ENCODE results near the gene TMPRSS11E.
"Not testable (repeated sequence)": the region's sequence is repeated elsewhere in the genome, so short reads cannot be mapped to it uniquely, and the experiment has no call there.

The TMPRSS11E gene

DNA sequence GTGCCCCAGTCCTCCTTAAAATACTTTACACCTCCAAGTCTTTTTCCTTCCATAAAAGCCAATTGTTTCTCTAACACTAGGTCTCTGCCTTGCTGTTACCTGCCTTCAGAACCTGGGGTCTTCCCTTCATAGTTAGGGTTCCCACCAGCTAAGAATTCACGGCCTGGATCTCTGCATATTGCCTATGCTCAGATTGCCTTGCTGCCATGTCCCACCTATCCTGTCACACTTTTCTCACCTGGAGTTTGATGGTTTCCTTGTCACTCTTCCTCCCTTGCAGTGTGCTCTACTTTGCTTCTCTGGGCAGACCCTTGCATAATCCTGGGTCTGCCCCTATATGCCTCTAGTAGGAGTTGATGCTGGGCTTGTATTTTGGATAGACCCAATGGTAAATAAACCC, 36.6 kb upstream of the TMPRSS11E start:
- no peak for DNase-seq (ENCODE audit: insufficient read length, low spot score)
- FAIRE-seq = no peak
- TF ChIP-seq POU2F2 (IDR thresholded peaks at IDR 0.05; ENCODE audit: low read depth, low read length) = no peak
- no peak for TF ChIP-seq TAF1 (IDR thresholded peaks at IDR 0.05; ENCODE audit: low read depth, low read length)
- no peak for TF ChIP-seq POLR2AphosphoS5 (IDR thresholded peaks at IDR 0.05; ENCODE audit: low read depth, low read length)
- no peak for TF ChIP-seq POLR2A (IDR thresholded peaks at IDR 0.05; ENCODE audit: low read depth, low read length)
- TF ChIP-seq PAX5 (IDR thresholded peaks at IDR 0.05; ENCODE audit: insufficient read depth, low read length, severe bottlenecking) = no peak
- TF ChIP-seq SPI1 (IDR thresholded peaks at IDR 0.05; ENCODE audit: low read depth, low read length) = no peak

DNA sequence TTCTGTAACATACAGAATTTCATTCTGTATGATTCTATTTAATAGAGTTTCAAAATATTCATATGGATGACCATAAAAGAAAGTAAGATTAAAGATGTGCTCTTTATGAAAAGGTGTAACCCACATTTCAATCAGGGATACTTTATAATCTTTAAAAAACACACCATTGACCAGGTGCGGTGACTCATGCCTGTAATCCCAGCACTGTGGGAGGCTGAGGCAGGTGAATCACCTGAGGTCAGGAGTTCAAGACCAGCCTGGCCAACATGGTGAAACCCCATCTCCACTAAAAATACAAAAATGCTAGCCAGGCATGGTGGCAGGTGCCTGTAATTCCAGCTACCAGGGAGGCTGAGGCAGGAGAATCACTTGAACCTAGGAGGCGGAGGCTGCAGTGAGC, 35.2 kb upstream of the TMPRSS11E start:
- not testable (repeated sequence) for FAIRE-seq

DNA sequence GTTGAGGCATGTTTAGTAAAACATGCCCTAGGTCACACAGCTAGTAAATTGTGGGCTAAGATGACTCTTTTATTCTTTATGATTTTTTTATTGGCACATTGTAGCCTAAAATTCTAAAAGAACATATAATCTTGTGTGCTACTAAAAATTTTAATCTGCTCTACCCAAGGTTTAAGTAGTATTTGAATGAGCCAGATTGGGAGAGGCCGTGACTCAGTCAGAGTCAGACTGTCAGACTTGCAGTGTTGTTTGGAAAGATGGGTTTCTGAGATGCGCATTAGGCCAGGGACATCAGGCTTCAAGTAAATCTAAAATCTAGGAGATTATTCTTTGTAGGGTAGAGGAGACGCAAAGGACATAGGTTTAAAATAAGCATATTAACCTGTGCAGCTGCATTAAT, 30.7 kb upstream of the TMPRSS11E start:
- DNase-seq (ENCODE audit: insufficient read length, low spot score) = no peak
- no peak for FAIRE-seq
- no peak for TF ChIP-seq POLR2A (IDR thresholded peaks at IDR 0.05; ENCODE audit: low read depth, low read length)
- TF ChIP-seq POLR2AphosphoS5 (IDR thresholded peaks at IDR 0.05; ENCODE audit: low read depth, low read length) = no peak
- TF ChIP-seq SPI1 (IDR thresholded peaks at IDR 0.05; ENCODE audit: low read depth, low read length) = no peak
- TF ChIP-seq PAX5 (IDR thresholded peaks at IDR 0.05; ENCODE audit: insufficient read depth, low read length, severe bottlenecking) = no peak
- no peak for TF ChIP-seq POU2F2 (IDR thresholded peaks at IDR 0.05; ENCODE audit: low read depth, low read length)
- TF ChIP-seq TAF1 (IDR thresholded peaks at IDR 0.05; ENCODE audit: low read depth, low read length) = no peak

More for the DNA sequence above, 35.2 kb upstream of the TMPRSS11E start:
- DNase-seq (ENCODE audit: insufficient read length, low spot score) = not testable (repeated sequence)

DNA sequence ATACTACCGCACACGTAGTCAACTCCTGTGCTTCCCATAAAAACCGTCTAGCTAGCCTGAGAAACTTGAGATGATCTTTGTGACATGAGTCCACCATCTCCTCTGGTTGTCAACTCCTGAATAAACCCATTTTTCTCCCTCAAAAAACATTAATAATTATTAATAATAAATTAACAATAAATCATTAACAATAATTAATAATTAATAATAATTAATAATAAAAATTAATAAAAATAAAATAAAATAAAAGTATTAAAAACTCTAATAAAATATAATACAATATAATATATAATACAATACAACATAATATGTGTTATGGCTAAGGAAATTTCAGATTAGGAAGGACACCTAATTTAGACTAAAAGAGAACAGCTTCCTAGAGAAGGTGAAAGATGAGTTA, 20.7 kb upstream of the TMPRSS11E start:
- FAIRE-seq = no peak
- TF ChIP-seq POLR2AphosphoS5 (IDR thresholded peaks at IDR 0.05; ENCODE audit: low read depth, low read length) (no peak), TAF1 (IDR thresholded peaks at IDR 0.05; ENCODE audit: low read depth, low read length) (no peak), POLR2A (IDR thresholded peaks at IDR 0.05; ENCODE audit: low read depth, low read length) (no peak), POU2F2 (IDR thresholded peaks at IDR 0.05; ENCODE audit: low read depth, low read length) (no peak), PAX5 (IDR thresholded peaks at IDR 0.05; ENCODE audit: insufficient read depth, low read length, severe bottlenecking) (no peak), SPI1 (IDR thresholded peaks at IDR 0.05; ENCODE audit: low read depth, low read length) (no peak)
- DNase-seq (ENCODE audit: insufficient read length, low spot score) = no peak

DNA sequence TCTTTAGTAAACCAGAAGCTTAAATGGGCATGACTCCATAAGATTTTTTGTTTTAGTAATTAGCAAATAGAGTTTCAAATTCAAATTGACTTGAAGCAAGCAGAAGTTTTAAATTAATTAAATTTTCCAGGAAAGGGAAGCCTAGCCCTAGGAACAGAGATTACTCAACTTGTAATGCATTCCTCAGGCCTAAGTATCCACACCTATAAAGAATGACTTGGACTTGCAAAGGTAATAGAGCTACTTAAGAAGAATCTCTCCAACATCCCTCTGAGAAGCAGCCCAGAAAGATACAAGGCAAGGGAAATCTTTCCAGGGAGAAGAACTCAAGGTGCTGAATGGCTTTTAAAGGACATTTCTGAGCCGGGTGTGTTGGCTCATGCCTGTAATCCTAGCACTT, 16.9 kb upstream of the TMPRSS11E start:
- TF ChIP-seq POLR2AphosphoS5 (IDR thresholded peaks at IDR 0.05; ENCODE audit: low read depth, low read length) = no peak
- TF ChIP-seq PAX5 (IDR thresholded peaks at IDR 0.05; ENCODE audit: insufficient read depth, low read length, severe bottlenecking) = no peak
- TF ChIP-seq TAF1 (IDR thresholded peaks at IDR 0.05; ENCODE audit: low read depth, low read length) = no peak
- FAIRE-seq (no peak), DNase-seq (ENCODE audit: insufficient read length, low spot score) (no peak)

DNA sequence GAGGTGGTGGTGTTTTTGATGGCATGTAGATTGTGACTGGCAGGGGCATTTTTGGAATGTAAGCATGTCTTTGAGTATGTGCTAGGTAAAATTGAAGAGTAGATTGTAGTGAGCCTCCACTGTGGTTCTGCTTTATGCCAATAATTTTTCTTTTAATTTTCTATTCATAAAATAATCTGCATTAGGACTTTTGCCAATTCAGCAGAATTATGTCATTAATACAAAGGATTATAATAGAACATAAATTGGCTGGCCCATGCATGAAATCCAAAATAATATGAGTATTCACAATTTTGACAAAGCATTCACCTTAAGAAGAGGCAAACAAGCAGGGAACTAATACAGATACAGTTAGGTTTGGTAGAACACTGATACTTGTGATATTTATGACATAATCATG, 14.9 kb upstream of the TMPRSS11E start:
- TF ChIP-seq POLR2A (IDR thresholded peaks at IDR 0.05; ENCODE audit: low read depth, low read length) = no peak
- TF ChIP-seq POU2F2 (IDR thresholded peaks at IDR 0.05; ENCODE audit: low read depth, low read length) = no peak
- no peak for TF ChIP-seq PAX5 (IDR thresholded peaks at IDR 0.05; ENCODE audit: insufficient read depth, low read length, severe bottlenecking)
- TF ChIP-seq TAF1 (IDR thresholded peaks at IDR 0.05; ENCODE audit: low read depth, low read length) = no peak
- no peak for TF ChIP-seq SPI1 (IDR thresholded peaks at IDR 0.05; ENCODE audit: low read depth, low read length)
- TF ChIP-seq POLR2AphosphoS5 (IDR thresholded peaks at IDR 0.05; ENCODE audit: low read depth, low read length) = no peak
- FAIRE-seq (no peak), DNase-seq (ENCODE audit: insufficient read length, low spot score) (no peak)

DNA sequence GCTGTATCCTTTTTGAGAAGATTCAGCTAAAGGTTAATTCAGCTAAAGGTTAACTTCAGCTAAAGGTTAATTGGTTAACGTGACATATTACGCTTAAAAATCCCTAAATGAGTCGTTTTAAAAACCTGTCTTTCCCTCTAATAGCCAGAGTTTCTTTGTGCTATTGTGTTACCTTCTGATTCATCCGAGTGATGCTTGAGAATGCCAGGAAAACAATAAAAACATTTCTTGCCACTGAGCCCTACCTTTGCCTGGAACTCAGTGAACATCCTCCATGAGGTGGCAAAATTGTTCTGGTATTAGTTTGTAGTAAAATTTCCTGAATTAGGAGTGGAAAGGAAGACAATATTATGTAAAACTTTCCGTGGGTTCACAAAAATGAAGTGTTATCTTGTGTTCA, 13.7 kb upstream of the TMPRSS11E start:
- FAIRE-seq = no peak
- TF ChIP-seq POLR2A (IDR thresholded peaks at IDR 0.05; ENCODE audit: low read depth, low read length) (no peak), POU2F2 (IDR thresholded peaks at IDR 0.05; ENCODE audit: low read depth, low read length) (no peak), TAF1 (IDR thresholded peaks at IDR 0.05; ENCODE audit: low read depth, low read length) (no peak), PAX5 (IDR thresholded peaks at IDR 0.05; ENCODE audit: insufficient read depth, low read length, severe bottlenecking) (no peak), SPI1 (IDR thresholded peaks at IDR 0.05; ENCODE audit: low read depth, low read length) (no peak), POLR2AphosphoS5 (IDR thresholded peaks at IDR 0.05; ENCODE audit: low read depth, low read length) (no peak)
- no peak for DNase-seq (ENCODE audit: insufficient read length, low spot score)

DNA sequence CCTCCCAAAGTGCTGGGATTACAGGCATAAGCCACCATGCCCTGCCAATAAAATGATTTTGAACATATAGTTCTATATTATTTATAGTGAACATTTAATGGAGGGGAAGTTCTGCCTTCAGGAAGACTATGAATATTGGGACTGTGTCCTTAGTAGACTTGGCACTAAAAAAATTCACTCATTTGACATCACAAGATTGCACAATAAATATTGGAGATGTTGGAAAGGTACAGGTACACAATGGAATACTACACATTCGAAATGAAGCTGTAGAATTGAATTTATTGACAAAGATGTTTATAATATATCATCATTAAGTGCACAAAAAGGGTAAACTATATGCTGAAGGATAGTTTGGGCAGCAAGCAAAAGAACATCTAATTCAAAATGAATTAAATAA, 13.0 kb upstream of the TMPRSS11E start:
- no peak for FAIRE-seq
- DNase-seq (ENCODE audit: insufficient read length, low spot score) = no peak
- TF ChIP-seq PAX5 (IDR thresholded peaks at IDR 0.05; ENCODE audit: insufficient read depth, low read length, severe bottlenecking) (no peak), SPI1 (IDR thresholded peaks at IDR 0.05; ENCODE audit: low read depth, low read length) (no peak)

DNA sequence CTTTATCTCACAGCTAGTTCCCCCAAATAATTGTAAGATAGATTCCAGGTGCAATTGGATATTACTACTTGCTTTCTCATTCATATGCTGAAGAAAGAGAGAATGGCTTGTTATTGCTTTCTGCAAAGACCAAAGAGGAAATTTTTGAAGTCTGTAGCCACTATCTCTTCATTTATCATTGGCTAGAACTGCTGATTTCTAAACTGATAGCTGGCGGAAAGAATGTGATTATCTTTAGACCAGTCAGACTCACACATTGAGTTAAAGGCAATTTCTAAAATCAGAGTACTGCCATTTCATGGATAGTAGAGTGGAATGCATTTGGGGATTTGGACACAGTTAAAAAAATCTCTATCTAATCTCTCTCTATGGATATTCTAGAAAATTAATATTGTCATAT, 12.4 kb upstream of the TMPRSS11E start:
- TF ChIP-seq POLR2A (IDR thresholded peaks at IDR 0.05; ENCODE audit: low read depth, low read length) (no peak), PAX5 (IDR thresholded peaks at IDR 0.05; ENCODE audit: insufficient read depth, low read length, severe bottlenecking) (no peak), POU2F2 (IDR thresholded peaks at IDR 0.05; ENCODE audit: low read depth, low read length) (no peak), POLR2AphosphoS5 (IDR thresholded peaks at IDR 0.05; ENCODE audit: low read depth, low read length) (no peak), TAF1 (IDR thresholded peaks at IDR 0.05; ENCODE audit: low read depth, low read length) (no peak), SPI1 (IDR thresholded peaks at IDR 0.05; ENCODE audit: low read depth, low read length) (no peak)
- no peak for FAIRE-seq
- no peak for DNase-seq (ENCODE audit: insufficient read length, low spot score)

DNA sequence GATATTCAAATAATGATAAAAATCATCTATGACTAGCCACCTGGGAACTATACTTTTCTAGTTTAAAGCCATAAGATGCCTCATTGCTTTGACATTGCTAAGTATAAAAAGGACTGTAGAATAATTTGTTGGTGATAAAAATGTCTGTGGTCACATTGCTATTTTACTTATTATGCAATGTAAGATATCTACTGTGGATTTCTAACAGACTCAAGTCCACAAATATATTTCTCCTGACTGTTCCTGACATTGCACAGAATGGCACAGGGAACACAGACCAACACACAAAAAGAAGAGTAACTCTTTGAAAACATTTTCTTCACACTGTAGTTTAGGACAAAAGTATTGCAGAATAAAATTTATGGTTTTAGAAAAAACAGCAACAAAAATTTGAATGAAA, 2.2 kb upstream of the TMPRSS11E start:
- no peak for FAIRE-seq
- no peak for DNase-seq (ENCODE audit: insufficient read length, low spot score)

More for the DNA sequence above, 2.2 kb upstream of the TMPRSS11E start:
- TF ChIP-seq TAF1 (IDR thresholded peaks at IDR 0.05; ENCODE audit: low read depth, low read length) (no peak), POLR2A (IDR thresholded peaks at IDR 0.05; ENCODE audit: low read depth, low read length) (no peak), PAX5 (IDR thresholded peaks at IDR 0.05; ENCODE audit: insufficient read depth, low read length, severe bottlenecking) (no peak), POLR2AphosphoS5 (IDR thresholded peaks at IDR 0.05; ENCODE audit: low read depth, low read length) (no peak), SPI1 (IDR thresholded peaks at IDR 0.05; ENCODE audit: low read depth, low read length) (no peak), POU2F2 (IDR thresholded peaks at IDR 0.05; ENCODE audit: low read depth, low read length) (no peak)

All from GM12891 (cell line).